GM18907 (cell line): ENCODE data around the gene ZBTB32.
"Not testable (repeated sequence)": the region's sequence is repeated elsewhere in the genome, so short reads cannot be mapped to it uniquely, and the experiment has no call there.

Experiments used
- ATAC-seq: cut with Tn5 transposase; IDR thresholded peaks from one replicate; pipeline ENCODE4 v1.9.1; 2021; ENCODE audit warnings: mild to moderate bottlenecking, moderate library complexity; ENCODE audit not compliant: unreplicated experiment

ZBTB32 gene

DNA sequence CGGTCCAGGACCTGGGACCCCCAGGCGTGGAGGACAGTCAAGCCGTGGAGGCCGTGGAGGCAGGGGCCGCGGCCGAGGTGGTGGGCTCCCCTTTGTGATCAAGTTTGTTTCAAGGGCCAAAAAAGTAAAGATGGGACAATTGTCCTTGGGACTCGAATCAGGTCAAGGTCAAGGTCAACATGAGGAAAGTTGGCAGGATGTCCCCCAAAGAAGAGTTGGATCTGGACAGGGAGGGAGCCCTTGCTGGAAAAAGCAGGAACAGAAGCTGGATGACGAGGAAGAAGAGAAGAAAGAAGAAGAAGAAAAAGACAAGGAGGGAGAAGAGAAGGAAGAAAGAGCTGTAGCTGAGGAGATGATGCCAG, 15.8 kb downstream of the ZBTB32 start:
- ATAC-seq: no peak

DNA sequence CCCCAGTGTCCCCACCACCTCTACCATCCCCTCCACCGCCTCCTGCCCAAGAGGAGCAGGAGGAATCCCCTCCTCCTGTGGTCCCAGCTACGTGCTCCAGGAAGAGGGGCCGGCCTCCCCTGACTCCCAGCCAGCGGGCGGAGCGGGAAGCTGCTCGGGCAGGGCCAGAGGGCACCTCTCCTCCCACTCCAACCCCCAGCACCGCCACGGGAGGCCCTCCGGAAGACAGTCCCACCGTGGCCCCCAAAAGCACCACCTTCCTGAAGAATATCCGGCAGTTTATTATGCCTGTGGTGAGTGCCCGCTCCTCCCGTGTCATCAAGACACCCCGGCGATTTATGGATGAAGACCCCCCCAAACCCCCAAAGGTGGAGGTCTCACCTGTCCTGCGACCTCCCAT, 16.3 kb downstream of the ZBTB32 start:
- ATAC-seq: no peak

DNA sequence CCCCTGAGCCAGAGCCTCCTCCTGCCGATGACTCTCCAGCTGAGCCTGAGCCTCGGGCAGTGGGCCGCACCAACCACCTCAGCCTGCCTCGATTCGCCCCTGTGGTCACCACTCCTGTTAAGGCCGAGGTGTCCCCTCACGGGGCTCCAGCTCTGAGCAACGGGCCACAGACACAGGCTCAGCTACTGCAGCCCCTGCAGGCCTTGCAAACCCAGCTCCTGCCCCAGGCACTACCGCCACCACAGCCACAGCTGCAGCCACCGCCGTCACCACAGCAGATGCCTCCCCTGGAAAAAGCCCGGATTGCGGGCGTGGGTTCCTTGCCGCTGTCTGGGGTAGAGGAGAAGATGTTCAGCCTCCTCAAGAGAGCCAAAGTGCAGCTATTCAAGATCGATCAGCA, 17.0 kb downstream of the ZBTB32 start:
- no peak for ATAC-seq

DNA sequence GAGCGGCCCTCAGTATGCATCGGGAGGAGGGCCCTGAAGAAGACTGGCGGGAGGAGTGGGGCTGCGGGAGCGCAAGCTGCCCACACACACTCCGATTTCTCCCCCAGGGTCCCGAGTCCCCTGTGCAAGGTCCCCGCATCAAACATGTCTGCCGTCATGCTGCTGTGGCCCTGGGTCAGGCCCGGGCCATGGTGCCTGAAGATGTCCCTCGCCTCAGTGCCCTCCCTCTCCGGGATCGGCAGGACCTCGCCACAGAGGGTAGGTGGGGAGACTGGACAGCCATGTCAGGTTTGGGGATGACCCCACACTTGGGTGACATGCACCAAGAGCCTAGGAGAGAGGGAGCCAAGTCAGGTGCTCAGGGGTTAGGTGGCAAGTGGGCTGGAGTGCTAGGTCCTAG, 18.1 kb downstream of the ZBTB32 start:
- no peak for ATAC-seq

DNA sequence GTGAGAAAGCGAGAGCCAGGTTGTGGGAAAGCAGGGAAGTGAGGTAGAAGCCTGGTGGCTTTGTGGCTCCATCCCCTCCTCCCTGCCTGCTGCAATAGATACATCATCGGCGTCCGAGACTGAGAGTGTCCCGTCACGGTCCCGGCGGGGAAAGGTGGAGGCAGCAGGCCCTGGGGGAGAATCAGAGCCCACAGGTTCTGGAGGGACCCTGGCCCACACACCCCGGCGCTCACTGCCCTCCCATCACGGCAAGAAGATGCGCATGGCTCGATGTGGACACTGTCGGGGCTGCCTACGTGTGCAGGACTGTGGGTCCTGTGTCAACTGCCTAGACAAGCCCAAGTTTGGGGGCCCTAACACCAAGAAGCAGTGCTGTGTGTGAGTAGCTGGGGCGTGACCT, 18.5 kb downstream of the ZBTB32 start:
- ATAC-seq: no peak

DNA sequence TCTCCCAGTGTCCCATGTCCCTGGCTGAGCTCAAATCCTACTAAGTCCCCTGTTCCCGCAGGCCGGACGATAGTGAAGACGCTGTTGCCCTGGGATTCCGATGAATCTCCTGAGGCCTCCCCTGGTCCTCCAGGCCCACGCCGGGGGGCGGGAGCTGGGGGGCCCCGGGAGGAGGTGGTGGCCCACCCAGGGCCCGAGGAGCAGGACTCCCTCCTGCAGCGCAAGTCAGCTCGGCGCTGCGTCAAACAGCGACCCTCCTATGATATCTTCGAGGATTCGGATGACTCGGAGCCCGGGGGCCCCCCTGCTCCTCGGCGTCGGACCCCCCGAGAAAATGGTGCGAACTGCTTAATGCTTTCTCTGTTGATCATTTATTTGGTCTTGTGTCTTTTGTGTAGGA, 19.3 kb downstream of the ZBTB32 start:
- no peak for ATAC-seq

DNA sequence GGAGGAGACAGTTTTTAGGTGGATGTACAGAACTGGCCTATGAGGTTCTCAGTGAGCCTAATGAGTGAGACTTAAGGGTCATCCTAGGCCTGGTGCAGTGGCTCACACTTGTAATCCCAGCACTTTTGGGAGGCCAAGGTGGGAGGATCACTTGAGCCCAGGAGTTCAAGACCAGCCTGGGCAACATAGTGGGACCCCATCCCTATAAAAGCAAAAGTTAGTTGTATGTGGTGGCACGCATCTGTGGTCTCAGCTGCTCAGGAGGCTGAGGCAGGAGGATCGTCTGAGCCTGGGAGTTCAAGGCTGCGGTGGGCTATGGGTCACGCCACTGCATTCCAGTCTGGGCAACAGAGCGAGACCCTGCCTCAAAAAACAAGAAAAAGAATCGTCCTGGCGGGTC, 19.8 kb downstream of the ZBTB32 start:
- ATAC-seq: not testable (repeated sequence)

DNA sequence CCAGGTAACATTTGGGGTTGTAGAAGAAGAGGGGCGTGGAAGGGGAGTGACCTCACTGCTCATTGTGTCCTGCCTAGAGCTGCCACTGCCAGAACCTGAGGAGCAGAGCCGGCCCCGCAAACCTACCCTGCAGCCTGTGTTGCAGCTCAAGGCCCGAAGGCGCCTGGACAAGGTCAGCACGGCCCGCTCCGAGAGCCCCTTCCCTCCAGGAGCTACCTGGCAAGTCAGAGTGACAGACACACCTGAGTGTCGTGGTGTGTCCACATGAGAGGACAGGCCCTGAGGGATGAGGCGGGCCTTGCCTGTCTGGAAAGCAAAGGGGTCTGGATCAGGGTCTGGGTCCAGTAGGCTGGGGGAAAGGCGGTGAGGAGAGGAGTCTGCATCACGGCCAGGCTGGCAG, 20.2 kb downstream of the ZBTB32 start:
- no peak for ATAC-seq

DNA sequence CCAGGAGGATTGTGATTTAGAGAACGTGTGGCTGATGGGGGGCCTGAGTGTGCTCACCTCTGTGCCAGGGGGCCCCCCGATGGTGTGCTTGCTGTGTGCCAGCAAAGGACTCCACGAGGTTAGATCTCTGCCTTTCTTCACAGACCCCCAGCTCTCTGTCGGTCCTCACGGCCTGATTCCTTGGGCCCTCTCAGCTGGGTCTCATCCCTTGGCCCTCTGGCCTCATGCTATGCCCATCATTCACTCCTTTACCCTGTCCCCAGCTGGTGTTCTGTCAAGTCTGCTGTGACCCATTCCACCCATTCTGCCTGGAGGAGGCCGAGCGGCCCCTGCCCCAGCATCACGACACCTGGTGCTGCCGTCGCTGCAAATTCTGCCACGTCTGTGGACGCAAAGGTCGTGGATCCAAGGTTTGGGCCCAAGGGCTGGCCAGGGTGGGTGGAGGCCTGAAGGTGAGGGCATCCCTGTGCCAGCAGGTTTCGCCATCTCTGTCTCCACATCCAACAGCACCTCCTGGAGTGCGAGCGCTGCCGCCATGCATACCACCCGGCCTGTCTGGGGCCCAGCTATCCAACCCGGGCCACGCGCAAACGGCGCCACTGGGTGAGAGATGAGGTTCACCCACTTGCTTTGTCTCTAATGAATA, 21.0 kb downstream of the ZBTB32 start:
- no peak for ATAC-seq

DNA sequence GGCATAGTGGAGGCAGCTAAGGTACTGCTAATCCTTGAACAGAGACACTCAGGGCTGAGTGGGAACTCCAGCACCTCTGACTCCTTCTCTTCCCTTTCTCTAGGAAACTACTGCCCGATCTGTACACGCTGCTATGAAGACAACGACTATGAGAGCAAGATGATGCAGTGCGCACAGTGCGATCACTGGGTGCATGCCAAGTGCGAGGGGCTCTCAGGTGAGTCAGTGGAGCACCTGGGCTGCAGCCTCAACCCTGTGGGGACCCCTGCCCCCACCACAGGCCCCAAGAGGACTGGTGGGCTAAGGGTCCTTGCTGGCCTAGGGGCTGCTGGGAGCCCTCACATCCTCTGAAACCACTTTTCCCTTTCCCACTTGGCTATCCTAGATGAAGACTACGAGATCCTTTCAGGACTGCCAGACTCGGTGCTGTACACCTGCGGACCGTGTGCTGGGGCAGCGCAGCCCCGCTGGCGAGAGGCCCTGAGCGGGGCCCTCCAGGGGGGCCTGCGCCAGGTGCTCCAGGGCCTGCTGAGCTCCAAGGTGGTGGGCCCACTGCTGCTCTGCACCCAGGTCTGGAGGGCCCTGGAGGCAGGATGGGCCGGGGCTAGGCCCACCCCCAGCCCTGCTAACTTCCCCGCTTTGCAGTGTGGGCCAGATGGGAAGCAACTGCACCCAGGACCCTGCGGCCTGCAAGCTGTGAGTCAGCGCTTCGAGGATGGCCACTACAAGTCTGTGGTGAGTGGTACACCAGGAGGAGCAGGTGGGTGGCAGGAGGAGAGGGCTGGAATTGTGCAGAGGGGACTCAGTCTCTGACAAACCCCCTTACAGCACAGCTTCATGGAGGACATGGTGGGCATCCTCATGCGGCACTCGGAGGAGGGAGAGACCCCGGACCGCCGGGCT, 22.9 kb downstream of the ZBTB32 start:
- no peak for ATAC-seq

DNA sequence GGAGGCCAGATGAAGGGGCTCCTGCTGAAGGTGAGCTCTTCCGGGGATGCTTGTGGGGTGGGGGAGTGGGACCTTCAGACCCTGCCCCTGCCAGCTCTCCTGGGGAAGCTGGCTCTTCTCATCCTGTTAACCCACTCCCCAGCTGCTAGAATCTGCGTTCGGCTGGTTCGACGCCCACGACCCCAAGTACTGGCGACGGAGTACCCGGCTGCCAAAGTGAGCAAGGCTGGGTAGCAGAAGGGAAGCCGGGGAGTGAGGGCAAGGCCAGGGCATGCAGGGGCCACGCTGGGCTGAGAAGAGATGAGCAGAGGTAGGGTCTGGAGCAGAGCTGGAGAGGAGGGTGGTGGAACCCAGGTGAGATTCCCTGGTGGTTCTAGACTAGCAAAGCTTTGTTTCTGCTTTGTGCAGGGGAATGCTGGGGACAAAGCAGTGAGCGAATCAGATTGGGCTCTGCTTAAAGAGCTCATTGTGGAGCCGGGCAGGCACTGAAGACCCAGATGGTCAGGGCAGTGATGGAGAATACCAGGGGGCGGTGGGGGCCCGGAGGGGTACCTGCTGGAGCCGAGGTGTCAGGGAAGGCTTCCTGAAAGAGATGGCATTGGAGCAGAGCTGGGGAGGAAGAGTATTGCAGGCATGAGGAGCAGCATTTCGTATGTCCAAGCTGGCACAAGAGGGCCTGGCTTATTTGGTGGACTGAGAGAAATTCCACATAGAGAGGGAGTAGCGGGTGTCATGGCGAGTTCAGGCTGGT, 23.8 kb downstream of the ZBTB32 start:
- no peak for ATAC-seq

DNA sequence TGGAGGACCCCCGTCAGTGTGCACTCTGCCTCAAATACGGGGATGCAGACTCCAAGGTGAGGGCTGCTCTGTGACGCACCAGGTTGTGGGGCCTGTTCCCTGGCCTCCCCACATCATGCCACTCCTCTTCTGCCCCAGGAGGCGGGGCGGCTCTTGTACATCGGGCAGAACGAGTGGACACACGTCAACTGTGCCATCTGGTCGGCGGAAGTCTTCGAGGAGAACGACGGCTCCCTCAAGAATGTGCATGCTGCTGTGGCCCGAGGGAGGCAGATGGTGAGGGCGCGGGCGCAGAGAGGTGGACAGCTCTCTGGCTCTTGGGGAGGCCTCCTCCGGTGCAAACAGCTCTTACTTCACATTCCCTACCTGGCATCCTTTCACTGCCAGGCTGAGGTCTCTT, 24.7 kb downstream of the ZBTB32 start:
- no peak for ATAC-seq

DNA sequence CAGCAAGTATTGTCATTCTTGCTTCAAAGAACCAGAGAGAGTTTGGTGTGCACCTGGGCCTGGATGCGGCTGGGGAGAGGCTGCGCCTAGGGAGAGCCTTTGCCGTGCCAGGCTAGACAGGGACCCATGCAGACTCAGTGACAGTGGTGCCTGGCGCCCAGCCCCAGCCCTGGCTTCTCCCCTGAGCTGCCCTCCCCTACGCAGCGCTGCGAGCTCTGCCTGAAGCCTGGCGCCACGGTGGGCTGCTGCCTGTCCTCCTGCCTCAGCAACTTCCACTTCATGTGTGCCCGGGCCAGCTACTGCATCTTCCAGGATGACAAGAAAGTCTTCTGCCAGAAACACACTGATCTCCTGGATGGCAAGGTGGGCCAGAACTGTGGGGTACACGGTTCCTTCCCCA, 25.4 kb downstream of the ZBTB32 start:
- no peak for ATAC-seq

DNA sequence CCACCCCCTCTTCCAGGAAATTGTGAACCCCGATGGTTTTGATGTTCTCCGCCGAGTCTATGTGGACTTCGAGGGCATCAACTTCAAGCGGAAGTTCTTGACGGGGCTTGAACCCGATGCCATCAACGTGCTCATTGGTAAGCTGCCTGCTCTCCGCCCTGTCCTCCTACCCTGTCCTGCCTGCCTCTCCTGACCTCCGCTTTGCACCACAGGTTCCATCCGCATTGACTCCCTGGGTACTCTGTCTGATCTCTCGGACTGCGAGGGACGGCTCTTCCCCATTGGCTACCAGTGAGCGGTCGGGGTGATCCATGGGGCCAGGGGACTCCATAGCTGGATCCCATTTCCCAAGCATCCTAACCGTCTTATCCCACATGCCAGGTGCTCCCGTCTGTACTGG, 26.0 kb downstream of the ZBTB32 start:
- no peak for ATAC-seq

DNA sequence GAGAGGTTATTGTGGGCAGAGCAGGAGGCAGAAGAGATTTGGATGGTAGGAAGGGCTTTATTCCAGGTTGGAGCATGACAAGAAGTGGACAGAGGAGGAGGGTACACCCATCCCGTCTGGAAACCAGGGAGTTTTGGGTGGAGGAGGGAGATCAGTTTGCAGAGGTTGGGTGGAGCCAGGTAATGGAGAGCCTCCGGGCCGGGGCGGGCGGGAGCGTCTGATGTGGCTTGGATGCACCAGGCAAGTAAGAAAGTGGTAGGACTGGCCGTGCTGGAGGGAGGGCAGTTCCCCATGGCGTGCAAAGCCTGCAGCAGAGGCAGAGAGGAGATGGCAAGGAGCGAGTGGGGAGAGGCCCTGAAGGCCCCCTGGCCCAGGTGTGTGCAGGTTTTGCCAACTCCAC, 27.0 kb downstream of the ZBTB32 start:
- no peak for ATAC-seq

DNA sequence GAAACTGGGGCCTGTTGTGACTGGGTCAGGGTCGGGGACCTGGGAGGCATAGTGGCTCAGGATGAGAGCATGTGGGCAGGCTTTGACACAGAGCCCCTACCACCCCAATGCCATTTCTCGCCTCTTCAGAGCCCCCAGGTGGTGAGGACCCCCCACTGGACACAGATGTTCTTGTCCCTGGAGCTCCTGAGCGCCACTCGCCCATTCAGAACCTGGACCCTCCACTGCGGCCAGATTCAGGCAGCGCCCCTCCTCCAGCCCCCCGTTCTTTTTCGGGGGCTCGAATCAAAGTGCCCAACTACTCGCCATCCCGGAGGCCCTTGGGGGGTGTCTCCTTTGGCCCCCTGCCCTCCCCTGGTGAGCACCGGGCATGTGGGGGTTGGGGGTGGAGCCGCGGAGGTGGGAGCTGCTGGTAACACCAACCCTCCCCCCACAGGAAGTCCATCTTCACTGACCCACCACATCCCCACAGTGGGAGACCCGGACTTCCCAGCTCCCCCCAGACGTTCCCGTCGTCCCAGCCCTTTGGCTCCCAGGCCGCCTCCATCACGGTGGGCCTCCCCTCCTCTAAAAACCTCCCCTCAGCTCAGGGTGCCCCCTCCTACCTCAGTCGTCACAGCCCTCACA, 27.5 kb downstream of the ZBTB32 start:
- no peak for ATAC-seq

DNA sequence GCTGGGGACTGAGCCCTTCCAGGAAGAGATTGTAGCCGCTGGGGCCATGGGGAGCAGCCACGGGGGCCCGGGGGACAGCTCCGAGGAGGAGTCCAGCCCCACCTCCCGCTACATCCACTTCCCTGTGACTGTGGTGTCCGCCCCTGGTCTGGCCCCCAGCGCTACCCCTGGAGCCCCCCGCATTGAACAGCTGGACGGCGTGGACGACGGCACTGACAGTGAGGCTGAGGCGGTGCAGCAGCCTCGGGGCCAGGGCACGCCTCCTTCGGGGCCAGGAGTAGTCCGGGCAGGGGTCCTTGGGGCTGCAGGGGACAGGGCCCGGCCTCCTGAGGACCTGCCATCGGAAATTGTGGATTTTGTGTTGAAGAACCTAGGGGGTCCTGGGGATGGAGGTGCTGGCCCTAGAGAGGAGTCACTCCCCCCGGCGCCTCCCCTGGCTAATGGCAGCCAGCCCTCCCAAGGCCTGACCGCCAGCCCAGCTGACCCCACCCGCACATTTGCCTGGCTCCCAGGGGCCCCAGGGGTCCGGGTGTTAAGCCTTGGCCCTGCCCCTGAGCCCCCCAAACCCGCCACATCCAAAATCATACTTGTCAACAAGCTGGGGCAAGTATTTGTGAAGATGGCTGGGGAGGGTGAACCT, 28.3 kb downstream of the ZBTB32 start:
- ATAC-seq: no peak

DNA sequence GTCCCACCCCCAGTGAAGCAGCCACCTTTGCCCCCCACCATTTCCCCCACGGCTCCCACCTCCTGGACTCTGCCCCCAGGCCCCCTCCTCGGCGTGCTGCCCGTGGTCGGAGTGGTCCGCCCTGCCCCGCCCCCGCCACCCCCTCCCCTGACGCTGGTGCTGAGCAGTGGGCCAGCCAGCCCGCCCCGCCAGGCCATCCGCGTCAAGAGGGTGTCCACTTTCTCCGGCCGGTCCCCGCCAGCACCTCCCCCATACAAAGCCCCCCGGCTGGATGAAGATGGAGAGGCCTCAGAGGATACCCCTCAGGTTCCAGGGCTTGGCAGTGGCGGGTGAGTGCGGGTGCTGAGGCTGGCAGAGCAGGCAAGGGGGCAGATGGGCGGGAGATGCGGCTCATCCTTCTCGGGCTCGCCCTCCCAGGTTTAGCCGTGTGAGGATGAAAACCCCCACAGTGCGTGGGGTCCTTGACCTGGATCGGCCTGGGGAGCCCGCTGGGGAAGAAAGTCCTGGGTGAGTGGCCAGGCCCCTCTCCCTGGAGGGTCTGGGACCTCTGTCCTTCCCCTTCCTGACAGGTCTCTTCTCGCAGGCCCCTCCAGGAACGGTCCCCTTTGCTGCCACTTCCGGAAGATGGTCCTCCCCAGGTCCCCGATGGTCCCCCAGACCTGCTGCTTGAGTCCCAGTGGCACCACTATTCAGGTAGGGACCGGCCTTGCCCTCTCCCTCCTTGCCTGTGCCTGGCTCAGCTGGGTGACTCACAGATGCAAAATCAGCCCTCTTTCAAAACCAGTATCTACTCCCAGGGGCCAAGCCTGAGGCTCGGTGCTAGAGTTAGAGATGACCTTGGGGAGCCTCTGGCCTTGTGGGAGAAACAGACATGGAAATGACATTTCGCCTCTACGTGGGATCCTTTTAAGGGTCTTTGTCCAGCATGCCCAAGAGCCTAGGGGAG, 29.1 kb downstream of the ZBTB32 start:
- ATAC-seq: no peak

DNA sequence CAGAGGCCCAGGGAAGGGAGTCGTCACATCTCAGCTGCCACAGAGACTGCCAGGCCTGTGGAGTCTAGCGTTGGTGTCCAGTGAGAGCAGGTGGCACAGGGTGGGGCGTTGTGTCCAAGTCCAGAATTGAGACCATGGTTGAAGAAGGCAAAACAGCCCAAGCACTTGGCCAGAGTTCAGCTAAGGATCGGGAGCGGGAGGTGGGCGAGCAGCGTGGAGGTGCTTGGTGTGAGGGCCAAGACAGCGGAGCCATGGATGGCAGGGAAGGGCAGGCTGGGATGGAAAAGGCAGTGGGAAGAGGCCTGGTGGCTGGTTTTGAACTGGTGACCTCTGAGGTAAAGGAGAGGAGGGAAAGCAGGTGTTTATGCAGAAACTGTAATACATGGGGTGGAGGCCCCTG, 29.9 kb downstream of the ZBTB32 start:
- no peak for ATAC-seq

DNA sequence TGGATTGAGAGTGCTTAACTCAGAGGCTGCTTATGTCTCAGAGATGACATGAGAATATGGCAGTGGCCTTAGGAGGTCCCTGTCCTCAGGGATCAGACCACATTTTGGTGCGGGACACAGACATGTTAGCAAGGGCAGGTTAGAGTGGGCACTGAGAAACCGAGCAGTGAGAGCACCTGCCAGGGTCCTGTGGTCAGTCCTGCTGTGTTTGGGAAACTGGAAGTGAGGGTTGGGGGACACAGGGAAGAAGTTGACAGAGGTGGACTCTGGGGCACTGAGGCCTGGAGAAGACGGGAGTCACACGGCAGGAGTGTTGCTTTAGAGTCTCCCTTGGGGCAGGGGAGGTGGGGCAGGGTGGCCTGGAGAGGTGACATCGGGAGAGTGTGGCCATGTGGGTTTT, 30.5 kb downstream of the ZBTB32 start:
- no peak for ATAC-seq
